ENCODE data around the gene INSYN2B.

Gene INSYN2B

GRCh38 chr5:169913479-169913878 is 66.8 kb downstream of the INSYN2B start:
- DNase-seq (ENCODE audit: low read depth): no peak
- TF ChIP-seq CTCF (conservative IDR thresholded peaks at IDR 0.05; ENCODE audit: low read depth, low read length): no peak
- H3K4me3 ChIP-seq (ENCODE audit: low read depth, low read length): no peak overlapping the region

GRCh38 chr5:169911448-169912212 is 68.7 kb downstream of the INSYN2B start:
- no peak overlapping the region for H3K4me3 ChIP-seq (ENCODE audit: low read depth, low read length)
- TF ChIP-seq CTCF (conservative IDR thresholded peaks at IDR 0.05; ENCODE audit: low read depth, low read length): no peak
- DNase-seq (ENCODE audit: low read depth): no peak

GRCh38 chr5:169910393-169910792 is 69.9 kb downstream of the INSYN2B start:
- no peak for TF ChIP-seq CTCF (conservative IDR thresholded peaks at IDR 0.05; ENCODE audit: low read depth, low read length)
- DNase-seq (ENCODE audit: low read depth): no peak
- no peak overlapping the region for H3K4me3 ChIP-seq (ENCODE audit: low read depth, low read length)

GRCh38 chr5:169909945-169910344 is 70.3 kb downstream of the INSYN2B start:
- H3K4me3 ChIP-seq (ENCODE audit: low read depth, low read length): no peak overlapping the region
- no peak for TF ChIP-seq CTCF (conservative IDR thresholded peaks at IDR 0.05; ENCODE audit: low read depth, low read length)
- no peak for DNase-seq (ENCODE audit: low read depth)

GRCh38 chr5:169908864-169909263 is 71.4 kb downstream of the INSYN2B start:
- no peak for DNase-seq (ENCODE audit: low read depth)
- H3K4me3 ChIP-seq (ENCODE audit: low read depth, low read length): no peak overlapping the region
- TF ChIP-seq CTCF (conservative IDR thresholded peaks at IDR 0.05; ENCODE audit: low read depth, low read length): no peak

DNA sequence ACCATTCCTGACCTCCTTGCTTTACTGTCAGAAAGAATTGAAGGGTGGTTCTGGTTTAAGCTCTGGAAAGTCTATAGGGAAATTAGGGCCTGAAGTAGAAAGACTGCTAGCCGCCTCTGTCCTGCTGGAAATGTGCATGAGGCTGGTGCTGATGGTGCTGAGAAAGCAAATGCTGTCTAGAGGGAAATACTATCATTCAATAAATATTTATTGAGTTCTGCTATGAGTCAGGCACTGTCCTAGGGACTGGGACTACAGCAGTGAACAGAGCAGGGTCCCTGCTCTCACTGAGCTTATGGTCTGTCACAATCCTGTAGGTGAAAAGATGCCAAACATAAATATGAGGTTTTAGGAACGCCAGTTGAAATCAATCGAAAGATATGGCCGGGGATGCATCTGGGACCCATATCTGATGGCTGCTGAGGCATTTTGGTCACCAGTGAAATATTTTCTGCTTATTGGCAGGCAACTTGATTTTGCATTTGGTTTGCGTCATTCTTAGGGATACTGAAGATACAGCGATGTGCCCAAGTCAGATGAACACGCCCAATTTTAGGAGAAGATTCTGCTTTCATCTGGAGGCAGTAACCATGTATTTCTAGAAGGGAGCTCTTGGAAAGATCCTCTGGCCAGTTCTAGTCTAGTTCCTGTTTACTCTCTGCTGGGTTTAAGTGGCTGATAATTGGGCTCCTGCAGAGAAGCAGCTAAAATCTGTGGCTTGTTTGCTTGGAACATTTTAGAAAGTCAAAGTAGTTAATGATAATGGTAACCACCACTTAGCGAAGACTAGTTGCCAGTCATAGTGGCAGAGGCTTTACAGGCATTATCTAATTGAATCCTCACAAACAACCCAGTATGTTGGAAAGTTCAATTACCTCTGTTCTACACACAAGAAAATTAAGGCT is 73.3 kb downstream of the INSYN2B start:
- no peak for DNase-seq (ENCODE audit: low read depth)
- TF ChIP-seq CTCF (conservative IDR thresholded peaks at IDR 0.05; ENCODE audit: low read depth, low read length): no peak
- no peak overlapping the region for H3K4me3 ChIP-seq (ENCODE audit: low read depth, low read length)

Data from choroid plexus epithelial cell (primary cell).